Lower lobe of right lung (tissue), 2 donors: ENCODE results near the gene MLXIP. TPM values are rescaled to one million over a fixed set of nuclear protein-coding genes. Genes with fewer than 3 reads are reported as not detected.
"Not testable (repeated sequence)": the region's sequence is repeated elsewhere in the genome, so short reads cannot be mapped to it uniquely, and the experiment has no call there.

Experiments
- ATAC-seq, 2 donors: fragments of 200-7000 bp; cut with Tn5 transposase; one replicate each; pipeline ENCODE4 v1.9.1; 2020 to 2022; ENCODE audit warnings: mild to moderate bottlenecking in 2 of 2, moderate library complexity in 2 of 2
- DNase-seq: peaks from one replicate; pipeline ENCODE4 v3.0.0-alpha.2; 2020
- H3K27ac ChIP-seq: fragments of 200-600 bp; one replicate; pipeline ENCODE4 v1.8.0; 2022
- H3K27me3 ChIP-seq: fragments of 200-600 bp; one replicate; pipeline ENCODE4 v1.8.0; 2022; ENCODE audit warnings: low read depth
- H3K36me3 ChIP-seq: fragments of 200-600 bp; one replicate; pipeline ENCODE4 v1.8.0; 2022; ENCODE audit warnings: mild to moderate bottlenecking
- H3K4me1 ChIP-seq: fragments of 200-600 bp; one replicate; pipeline ENCODE4 v1.8.0; 2022
- H3K4me3 ChIP-seq: fragments of 200-600 bp; one replicate; pipeline ENCODE4 v1.8.0; 2022; ENCODE audit warnings: mild to moderate bottlenecking
- H3K9me3 ChIP-seq: fragments of 200-600 bp; one replicate; pipeline ENCODE4 v1.8.0; 2022
- intact Hi-C: fragments of 100-400 bp; cut with DNase I; formaldehyde crosslinking; loops from one replicate; pipeline ENCODE4 v1.11.0; 2022
- total RNA-seq: library from RNA; stranded (reverse); fragmentation: NEBNext Ultra II Directional; extraction: Animal tissue kit (Norgen Biotek cat#: 25700); gene quantifications from one replicate; pipeline ENCODE4 v1.2.1, GENCODE V29; 2021
- TF ChIP-seq, protein P1 (sequence below): fragments of 200-600 bp; IDR thresholded peaks from one replicate; pipeline ENCODE4 v1.8.0; 2022; ENCODE audit warnings: antibody characterized with exemption, mild to moderate bottlenecking
- donor health status: DM: no; HTN: yes; CAD: no; lungs with severe emphysema.

MLXIP gene
- total RNA-seq, 1 donor from 2014 or later = 55.9 TPM

DNA sequence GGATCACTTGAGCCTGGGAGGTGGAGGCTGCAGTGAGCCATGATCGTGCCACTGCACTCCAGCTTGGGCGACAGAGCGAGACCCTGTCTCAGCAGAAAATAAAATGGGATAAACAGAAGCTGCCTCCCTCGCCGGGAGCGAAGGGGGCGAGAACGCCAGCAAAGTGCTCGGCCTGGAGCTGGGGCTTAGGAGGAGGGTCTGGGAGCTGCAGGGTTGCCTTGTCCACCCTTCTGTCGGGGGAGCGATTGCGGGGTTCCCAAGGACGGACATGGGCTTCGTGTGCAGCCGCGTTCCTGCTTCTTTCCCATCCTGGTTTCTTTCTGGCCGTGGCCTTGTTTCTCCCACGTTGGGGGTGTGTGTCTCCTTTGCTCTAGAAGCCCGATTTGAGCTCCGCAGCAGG, 27.9 kb upstream of the MLXIP start:
- DNase-seq = no peak

GRCh38 chr12:122051231-122051876, 27.2 kb upstream of the MLXIP start:
- TF ChIP-seq, protein P1, sequence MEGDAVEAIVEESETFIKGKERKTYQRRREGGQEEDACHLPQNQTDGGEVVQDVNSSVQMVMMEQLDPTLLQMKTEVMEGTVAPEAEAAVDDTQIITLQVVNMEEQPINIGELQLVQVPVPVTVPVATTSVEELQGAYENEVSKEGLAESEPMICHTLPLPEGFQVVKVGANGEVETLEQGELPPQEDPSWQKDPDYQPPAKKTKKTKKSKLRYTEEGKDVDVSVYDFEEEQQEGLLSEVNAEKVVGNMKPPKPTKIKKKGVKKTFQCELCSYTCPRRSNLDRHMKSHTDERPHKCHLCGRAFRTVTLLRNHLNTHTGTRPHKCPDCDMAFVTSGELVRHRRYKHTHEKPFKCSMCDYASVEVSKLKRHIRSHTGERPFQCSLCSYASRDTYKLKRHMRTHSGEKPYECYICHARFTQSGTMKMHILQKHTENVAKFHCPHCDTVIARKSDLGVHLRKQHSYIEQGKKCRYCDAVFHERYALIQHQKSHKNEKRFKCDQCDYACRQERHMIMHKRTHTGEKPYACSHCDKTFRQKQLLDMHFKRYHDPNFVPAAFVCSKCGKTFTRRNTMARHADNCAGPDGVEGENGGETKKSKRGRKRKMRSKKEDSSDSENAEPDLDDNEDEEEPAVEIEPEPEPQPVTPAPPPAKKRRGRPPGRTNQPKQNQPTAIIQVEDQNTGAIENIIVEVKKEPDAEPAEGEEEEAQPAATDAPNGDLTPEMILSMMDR = no peak
- H3K4me3 ChIP-seq = no peak overlapping the region
- ATAC-seq (peak; percentile 8 to 18), DNase-seq (no peak)
- no peaks in the 10 kb centered on the region for H3K9me3 ChIP-seq
- H3K27ac ChIP-seq = peak overlapping the region; percentile 46
- intact Hi-C loops = loop anchor here (10.0 kb wide), 1 partner anchor 73 kb away; no protein-coding TSS in a partner anchor
- peaks cover 15% of the 10 kb centered on the region for H3K4me1 ChIP-seq
- H3K27me3 ChIP-seq = no peaks in the 10 kb centered on the region
- peaks cover 14% of the 10 kb centered on the region for H3K36me3 ChIP-seq

More for the DNA sequence above, 27.9 kb upstream of the MLXIP start:
- ATAC-seq = no peak
- Histone ChIP-seq H3K27ac (peak overlapping the region; percentile 46), H3K4me1 (peaks cover 15% of the 10 kb centered on the region), H3K36me3 (peaks cover 8% of the 10 kb centered on the region), H3K9me3 (no peaks in the 10 kb centered on the region), H3K4me3 (no peak overlapping the region), H3K27me3 (no peaks in the 10 kb centered on the region)
- intact Hi-C loops = loop anchor here (10.0 kb wide), 1 partner anchor 74 kb away; no protein-coding TSS in a partner anchor
- TF ChIP-seq, protein P1 = no peak

DNA sequence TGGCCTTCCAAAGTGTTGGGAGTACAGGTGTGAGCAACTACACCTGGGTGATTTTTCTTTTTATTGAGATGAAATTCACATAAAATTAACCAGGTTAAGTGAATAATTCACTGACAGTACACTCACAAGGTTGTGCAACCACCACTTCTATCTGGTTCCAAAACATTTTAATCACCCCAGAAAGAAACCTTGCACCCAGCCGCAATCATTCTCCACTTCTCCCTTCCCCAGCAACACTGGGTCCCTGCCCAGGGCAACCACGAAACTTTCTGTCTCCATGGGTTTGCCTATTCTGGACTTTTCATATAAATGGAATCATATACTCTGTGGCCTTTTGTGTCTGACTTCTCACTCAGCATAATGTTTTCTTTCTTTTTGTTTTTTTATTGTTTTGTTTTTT, 26.3 kb upstream of the MLXIP start:
- DNase-seq (no peak), ATAC-seq (no peak)
- no peaks in the 10 kb centered on the region for H3K9me3 ChIP-seq
- no peaks in the 10 kb centered on the region for H3K27me3 ChIP-seq
- H3K4me1 ChIP-seq = peaks cover 15% of the 10 kb centered on the region
- TF ChIP-seq, protein P1 = no peak
- intact Hi-C loops = loop anchor here (10.0 kb wide), 1 partner anchor 73 kb away; no protein-coding TSS in a partner anchor
- peak overlapping the region; percentile 11 for H3K27ac ChIP-seq
- H3K4me3 ChIP-seq = no peak overlapping the region
- peaks cover 20% of the 10 kb centered on the region for H3K36me3 ChIP-seq

GRCh38 chr12:122054842-122055520, 23.6 kb upstream of the MLXIP start:
- intact Hi-C loops = loop anchor here (10.0 kb wide), 1 partner anchor 70 kb away; no protein-coding TSS in a partner anchor
- Histone ChIP-seq H3K27ac (no peak overlapping the region), H3K4me3 (no peak overlapping the region), H3K9me3 (no peaks in the 10 kb centered on the region), H3K4me1 (peaks cover 15% of the 10 kb centered on the region), H3K36me3 (peaks cover 28% of the 10 kb centered on the region), H3K27me3 (no peaks in the 10 kb centered on the region)
- DNase-seq (no peak), ATAC-seq (no peak)
- TF ChIP-seq, protein P1 = no peak

DNA sequence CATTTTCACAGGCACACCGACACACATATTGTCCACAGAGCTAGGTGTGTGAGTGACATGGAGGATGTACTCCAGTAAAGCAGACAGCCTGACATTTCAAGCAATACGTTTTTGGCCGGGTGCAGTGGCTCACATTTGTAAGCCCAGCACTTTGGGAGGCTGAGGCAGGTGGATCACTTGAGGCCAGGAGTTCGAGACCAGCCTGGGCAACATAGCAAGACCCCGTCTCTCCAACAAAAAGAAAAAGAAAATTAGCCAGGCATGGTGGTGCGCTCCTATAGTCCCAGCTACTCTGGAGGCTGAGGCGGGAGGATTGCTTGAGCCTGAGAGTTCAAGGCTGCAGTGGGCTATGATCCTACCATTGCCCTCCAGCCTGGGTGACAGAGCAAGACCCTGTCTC, 22.1 kb upstream of the MLXIP start:
- H3K9me3 ChIP-seq, H3K27me3 ChIP-seq, H3K4me3 ChIP-seq, H3K4me1 ChIP-seq, DNase-seq, H3K27ac ChIP-seq, ATAC-seq: not testable (repeated sequence)
- intact Hi-C loops = loop anchor here (10.0 kb wide), 1 partner anchor 68 kb away; no protein-coding TSS in a partner anchor
- peaks cover 28% of the 10 kb centered on the region for H3K36me3 ChIP-seq
